HEK293T (cell line): Measurements from ENCODE around the gene CALCOCO2.

Source experiments
- CTCF ChIA-PET: fragments of 350-600 bp; formaldehyde crosslinking; extraction: SDS; loops from one replicate; lab custom pipeline; 2021; ENCODE audit warnings: antibody characterized with exemption, inconsistent platforms; lab: Yijun Ruan, JAX
- POLR2A ChIA-PET: fragments of 350-600 bp; formaldehyde crosslinking; extraction: SDS; loops from one replicate; lab custom pipeline; 2020; ENCODE audit warnings: antibody characterized with exemption, inconsistent platforms; lab: Yijun Ruan, JAX
- DNase-seq: peaks from one replicate; pipeline ENCODE4 v3.0.0; 2012; ENCODE audit warnings: mixed read lengths; ENCODE audit errors: extremely low spot score
- ARNT ChIP-seq: fragments of 450-650 bp; IDR thresholded peaks from 2 replicates; pipeline ENCODE4 v1.6.1; 2017; ENCODE audit warnings: mild to moderate bottlenecking
- BHLHE40 ChIP-seq: fragments of 450-650 bp; IDR thresholded peaks from 2 replicates; pipeline ENCODE4 v1.6.1; 2016; ENCODE audit warnings: mild to moderate bottlenecking, moderate library complexity, borderline replicate concordance
- CTBP1 ChIP-seq: fragments of 450-650 bp; IDR thresholded peaks from 2 replicates; pipeline ENCODE4 v1.6.1; 2016; ENCODE audit warnings: borderline replicate concordance
- ELF4 ChIP-seq: fragments of 450-650 bp; IDR thresholded peaks from 2 replicates; pipeline ENCODE4 v1.6.1; 2017; ENCODE audit warnings: antibody characterized with exemption
- FOXA1 ChIP-seq: fragments of 450-650 bp; IDR thresholded peaks from 2 replicates; pipeline ENCODE4 v1.6.1; 2016; ENCODE audit warnings: mild to moderate bottlenecking
- FOXK2 ChIP-seq: fragments of 450-650 bp; IDR thresholded peaks from 2 replicates; pipeline ENCODE4 v1.6.1; 2016; ENCODE audit warnings: mild to moderate bottlenecking
- FOXM1 ChIP-seq: fragments of 450-650 bp; IDR thresholded peaks from 2 replicates; pipeline ENCODE4 v1.6.1; 2017; ENCODE audit warnings: mild to moderate bottlenecking, borderline replicate concordance
- HDGF ChIP-seq: fragments of 450-650 bp; IDR thresholded peaks from 2 replicates; pipeline ENCODE4 v1.6.1; 2017; ENCODE audit warnings: antibody characterized with exemption, borderline replicate concordance
- L3MBTL2 ChIP-seq: fragments of 450-650 bp; conservative IDR thresholded peaks from 2 replicates; pipeline ENCODE4 v1.6.1; 2016; ENCODE audit warnings: mild to moderate bottlenecking
- LEF1 ChIP-seq: fragments of 450-650 bp; IDR thresholded peaks from 2 replicates; pipeline ENCODE4 v1.6.1; 2017; ENCODE audit warnings: mild to moderate bottlenecking, borderline replicate concordance
- NFRKB ChIP-seq: fragments of 450-650 bp; IDR thresholded peaks from 2 replicates; pipeline ENCODE4 v1.6.1; 2016; ENCODE audit warnings: mild to moderate bottlenecking, moderate library complexity
- PKNOX1 ChIP-seq: fragments of 450-650 bp; IDR thresholded peaks from 2 replicates; pipeline ENCODE4 v1.6.1; 2016
- SP1 ChIP-seq: fragments of 450-650 bp; IDR thresholded peaks from 2 replicates; pipeline ENCODE4 v1.6.1; 2017
- SUZ12 ChIP-seq: fragments of 450-650 bp; IDR thresholded peaks from 2 replicates; pipeline ENCODE4 v1.6.1; 2016; ENCODE audit warnings: mild to moderate bottlenecking
- TARDBP ChIP-seq: fragments of 450-650 bp; IDR thresholded peaks from 2 replicates; pipeline ENCODE4 v1.6.1; 2016
- ZNF384 ChIP-seq: fragments of 450-650 bp; IDR thresholded peaks from 2 replicates; pipeline ENCODE4 v1.6.1; 2016

Gene CALCOCO2

GRCh38 chr17:48799069-48799723 is 31.6 kb upstream of the CALCOCO2 start:
- TF ChIP-seq LEF1 (no peak), ARNT (no peak), BHLHE40 (no peak), ELF4 (no peak), ZNF384 (no peak), TARDBP (no peak), FOXM1 (no peak), FOXA1 (no peak), SP1 (no peak), CTBP1 (no peak), FOXK2 (no peak), L3MBTL2 (no peak), NFRKB (no peak), HDGF (no peak)
- no peak for DNase-seq
- CTCF ChIA-PET: interaction anchor here (0.6 to 1.6 kb wide), 4 partner anchors 80 to 120 kb away, joined by 3 to 5 read pairs (median 4); no protein-coding TSS in a partner anchor
- POLR2A ChIA-PET: interaction anchor here (1.0 kb wide), 1 partner anchor 11 kb away, joined by 3 read pairs; no protein-coding TSS in a partner anchor

- no peak for TF ChIP-seq FOXA1
- no peak for TF ChIP-seq CTBP1
- no peak for TF ChIP-seq LEF1
- no peak for TF ChIP-seq PKNOX1
- no peak for TF ChIP-seq FOXK2
- no peak for TF ChIP-seq L3MBTL2
- no peak for TF ChIP-seq ARNT
- no peak for TF ChIP-seq NFRKB
- no peak for DNase-seq
- ChIA-PET POLR2A (no interaction called here), CTCF (interaction anchor here (0.6 to 5.1 kb wide), 3 partner anchors 11 to 114 kb away, joined by 3 to 65 read pairs (median 4); no protein-coding TSS in a partner anchor)
These were observed 30.1 kb upstream of the CALCOCO2 start for GRCh38 chr17:48800626-48801217.

GRCh38 chr17:48804936-48805411 is 25.9 kb upstream of the CALCOCO2 start:
- DNase-seq: peak; percentile 89
- TF ChIP-seq NFRKB (no peak), CTBP1 (no peak), L3MBTL2 (no peak), FOXA1 (no peak), ZNF384 (no peak), FOXK2 (no peak), SP1 (no peak), TARDBP (no peak), BHLHE40 (no peak), FOXM1 (no peak), HDGF (no peak), ARNT (no peak), SUZ12 (no peak)
- POLR2A ChIA-PET: interaction anchor here (0.6 to 2.1 kb wide), 6 partner anchors 12 to 103 kb away, joined by 3 to 7 read pairs (median 3); partner anchors contain the start of genes ATP5MC1 and TTLL6
- CTCF ChIA-PET: interaction anchor here (0.6 to 5.1 kb wide), 20 partner anchors 9 to 190 kb away, joined by 3 to 65 read pairs (median 4); partner anchors contain the start of genes HOXB13, HOXB8 and TTLL6

GRCh38 chr17:48809182-48809581 is 21.7 kb upstream of the CALCOCO2 start:
- CTCF ChIA-PET: interaction anchor here (1.5 kb wide), 1 partner anchor 70 kb away, joined by 6 read pairs; no protein-coding TSS in a partner anchor
- TF ChIP-seq FOXM1: no peak
- TF ChIP-seq ARNT: no peak
- no peak for TF ChIP-seq ZNF384
- POLR2A ChIA-PET: interaction anchor here (0.7 kb wide), 1 partner anchor 80 kb away, joined by 4 read pairs; no protein-coding TSS in a partner anchor
- DNase-seq: no peak

- CTCF ChIA-PET: interaction anchor here (0.6 to 9.6 kb wide), 8 partner anchors 10 to 133 kb away, joined by 3 to 150 read pairs (median 4); no protein-coding TSS in a partner anchor
- TF ChIP-seq L3MBTL2: no peak
- no peak for TF ChIP-seq SP1
- TF ChIP-seq CTBP1: no peak
- TF ChIP-seq SUZ12: no peak
- TF ChIP-seq LEF1: no peak
- no peak for TF ChIP-seq ELF4
- no peak for TF ChIP-seq ZNF384
- no peak for TF ChIP-seq ARNT
- no peak for TF ChIP-seq FOXA1
- no peak for TF ChIP-seq PKNOX1
These were observed 18.8 kb upstream of the CALCOCO2 start for GRCh38 chr17:48812001-48812400.

GRCh38 chr17:48814504-48814903 is 16.3 kb upstream of the CALCOCO2 start:
- ChIA-PET CTCF (interaction anchor here (0.6 to 9.6 kb wide), 8 partner anchors 10 to 160 kb away, joined by 3 to 150 read pairs (median 6); no protein-coding TSS in a partner anchor), POLR2A (no interaction called here)
- TF ChIP-seq FOXK2: no peak
- no peak for TF ChIP-seq LEF1
- peak; percentile 83 for DNase-seq

More at GRCh38 chr17:48812001-48812400, 18.8 kb upstream of the CALCOCO2 start:
- no peak for DNase-seq
- POLR2A ChIA-PET: interaction anchor here (1.3 to 2.1 kb wide), 2 partner anchors 67 to 81 kb away, joined by 3 to 7 read pairs; partner anchors contain the start of gene ATP5MC1
